Measurements from ENCODE around the gene ADD2.

Gene ADD2

DNA sequence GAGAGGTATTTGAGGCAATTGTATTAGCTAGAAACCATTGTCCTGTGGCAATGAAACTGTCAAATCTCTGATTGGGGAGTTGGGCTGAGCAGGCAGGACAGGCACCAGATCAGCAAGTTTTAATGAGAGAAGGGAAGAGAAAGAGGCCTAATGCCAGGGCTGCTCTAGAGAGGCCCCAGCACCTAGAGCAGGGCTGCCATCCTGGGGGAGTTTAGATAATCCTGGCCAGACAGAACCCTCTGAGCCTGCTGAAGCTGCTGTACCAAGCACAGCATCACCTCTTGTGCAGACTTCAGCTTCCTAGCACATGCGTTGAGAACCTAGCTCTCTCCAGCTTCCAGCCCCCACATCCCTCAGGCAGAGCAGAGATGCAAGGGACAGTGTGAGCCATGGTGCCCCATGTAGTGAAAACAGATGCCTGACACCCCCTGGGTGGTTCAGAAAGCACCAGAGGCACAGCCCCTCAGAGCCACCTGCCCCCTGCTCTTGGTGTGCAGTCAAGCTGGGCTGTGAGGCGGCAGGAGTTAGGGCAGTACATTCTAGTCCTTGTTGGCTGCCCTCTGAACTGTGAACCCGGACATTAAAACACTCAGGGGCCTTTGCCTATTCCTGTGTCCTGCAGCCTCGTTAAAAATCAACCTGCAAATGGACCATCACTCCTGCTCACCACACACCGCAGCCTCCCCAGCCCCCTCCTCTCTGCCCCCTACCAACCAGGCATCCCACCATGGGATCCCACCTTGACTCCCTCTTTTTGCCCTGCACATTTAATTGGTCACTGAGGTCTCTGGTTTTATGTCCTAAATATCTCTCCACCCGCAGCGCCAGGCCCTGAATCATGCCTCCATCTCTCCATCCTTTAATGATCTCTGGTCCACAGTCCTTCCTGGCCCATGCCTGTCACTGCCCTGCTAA lies 52.7 kb downstream of the ADD2 start:
- TF ChIP-seq, protein P1, sequence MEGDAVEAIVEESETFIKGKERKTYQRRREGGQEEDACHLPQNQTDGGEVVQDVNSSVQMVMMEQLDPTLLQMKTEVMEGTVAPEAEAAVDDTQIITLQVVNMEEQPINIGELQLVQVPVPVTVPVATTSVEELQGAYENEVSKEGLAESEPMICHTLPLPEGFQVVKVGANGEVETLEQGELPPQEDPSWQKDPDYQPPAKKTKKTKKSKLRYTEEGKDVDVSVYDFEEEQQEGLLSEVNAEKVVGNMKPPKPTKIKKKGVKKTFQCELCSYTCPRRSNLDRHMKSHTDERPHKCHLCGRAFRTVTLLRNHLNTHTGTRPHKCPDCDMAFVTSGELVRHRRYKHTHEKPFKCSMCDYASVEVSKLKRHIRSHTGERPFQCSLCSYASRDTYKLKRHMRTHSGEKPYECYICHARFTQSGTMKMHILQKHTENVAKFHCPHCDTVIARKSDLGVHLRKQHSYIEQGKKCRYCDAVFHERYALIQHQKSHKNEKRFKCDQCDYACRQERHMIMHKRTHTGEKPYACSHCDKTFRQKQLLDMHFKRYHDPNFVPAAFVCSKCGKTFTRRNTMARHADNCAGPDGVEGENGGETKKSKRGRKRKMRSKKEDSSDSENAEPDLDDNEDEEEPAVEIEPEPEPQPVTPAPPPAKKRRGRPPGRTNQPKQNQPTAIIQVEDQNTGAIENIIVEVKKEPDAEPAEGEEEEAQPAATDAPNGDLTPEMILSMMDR (IDR thresholded peaks at IDR 0.05; ENCODE audit: borderline replicate concordance, insufficient read depth, low read depth, low read length) = no peak
- no peak overlapping the region for H3K4me3 ChIP-seq (ENCODE audit: low read depth, low read length)

GRCh38 chr2:70714141-70714905 lies 53.7 kb downstream of the ADD2 start:
- no peak overlapping the region for H3K4me3 ChIP-seq (ENCODE audit: low read depth, low read length)
- TF ChIP-seq, protein P1 (IDR thresholded peaks at IDR 0.05; ENCODE audit: borderline replicate concordance, insufficient read depth, low read depth, low read length) = no peak

GRCh38 chr2:70712916-70713315 lies 55.1 kb downstream of the ADD2 start:
- H3K4me3 ChIP-seq (ENCODE audit: low read depth, low read length) = no peak overlapping the region
- TF ChIP-seq, protein P1 (IDR thresholded peaks at IDR 0.05; ENCODE audit: borderline replicate concordance, insufficient read depth, low read depth, low read length) = no peak

DNA sequence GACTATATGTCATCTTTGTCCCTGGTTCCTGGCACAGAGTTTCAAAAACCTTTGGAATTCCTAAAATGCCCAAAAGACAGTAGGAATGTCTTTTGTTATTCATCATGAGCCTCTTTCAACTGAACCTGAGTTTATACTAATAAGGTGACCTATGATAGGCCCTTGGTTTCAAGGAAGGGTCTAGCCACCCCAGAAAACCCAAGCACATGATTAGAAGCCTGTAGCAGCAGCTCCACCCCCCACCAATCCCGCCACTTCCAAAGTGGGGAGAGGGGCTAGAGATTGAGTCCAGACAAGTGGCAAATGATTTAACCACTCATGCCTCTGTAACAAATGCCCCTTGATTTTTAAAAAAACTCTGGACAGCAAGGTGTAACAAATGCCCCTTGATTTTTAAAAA lies 56.8 kb downstream of the ADD2 start:
- H3K4me3 ChIP-seq (ENCODE audit: low read depth, low read length) = no peak overlapping the region
- TF ChIP-seq, protein P1 (IDR thresholded peaks at IDR 0.05; ENCODE audit: borderline replicate concordance, insufficient read depth, low read depth, low read length) = no peak

GRCh38 chr2:70710038-70710690 lies 57.8 kb downstream of the ADD2 start:
- no peak overlapping the region for H3K4me3 ChIP-seq (ENCODE audit: low read depth, low read length)
- TF ChIP-seq, protein P1 (IDR thresholded peaks at IDR 0.05; ENCODE audit: borderline replicate concordance, insufficient read depth, low read depth, low read length) = no peak

DNA sequence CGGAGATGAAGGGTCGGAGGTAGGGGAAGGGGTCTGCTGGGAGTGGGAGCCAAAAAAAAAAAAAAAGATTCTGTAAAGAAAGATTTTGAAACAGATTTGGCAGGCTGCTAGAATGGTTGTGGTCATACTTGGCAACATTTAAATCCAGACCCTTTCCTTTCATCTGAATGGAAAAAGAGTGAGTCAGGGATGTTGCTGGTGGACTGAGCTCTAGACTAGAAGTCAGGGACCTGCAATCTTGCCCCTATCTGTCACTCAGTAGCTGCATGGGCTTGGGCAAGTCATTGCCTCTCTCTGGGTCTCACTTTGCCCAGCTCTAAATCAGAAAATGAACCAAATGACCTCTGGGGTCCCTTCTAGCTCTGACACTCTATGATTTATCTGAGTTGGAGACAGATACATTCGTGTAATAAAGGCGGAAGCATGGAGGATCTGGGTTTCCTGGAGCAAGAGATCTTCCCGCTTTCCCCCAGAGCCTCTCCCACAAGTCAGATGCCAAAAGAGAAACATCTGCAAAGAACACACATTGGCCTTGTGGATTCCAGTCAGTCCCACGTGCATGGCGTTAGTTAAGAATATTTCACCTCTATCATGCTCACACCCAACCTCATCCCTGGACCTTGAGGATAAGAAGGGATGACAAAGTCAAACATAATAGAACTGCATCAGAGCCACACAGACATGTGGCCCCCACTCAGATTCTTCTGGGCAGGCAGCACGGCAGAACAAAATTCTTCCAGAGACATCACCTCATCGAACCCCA lies 58.5 kb downstream of the ADD2 start:
- TF ChIP-seq, protein P1 (IDR thresholded peaks at IDR 0.05; ENCODE audit: borderline replicate concordance, insufficient read depth, low read depth, low read length) = no peak
- no peak overlapping the region for H3K4me3 ChIP-seq (ENCODE audit: low read depth, low read length)
